Endodermal cell (in vitro differentiated cells): Measurements from ENCODE around the gene PKD1. TPM values are rescaled to one million over a fixed set of nuclear protein-coding genes. Genes with fewer than 3 reads are reported as not detected.
A peak's percentile ranks its signal among the peaks of the same experiment; 100 is the strongest.

ENCODE experiments used
- DNase-seq: peaks from one replicate; pipeline ENCODE4 v3.0.0-alpha.2; 2017
- H3K27ac ChIP-seq: 2 replicates; pipeline ENCODE4 v1.5.1; 2013; ENCODE audit warnings: mild to moderate bottlenecking, low read depth, low read length, moderate library complexity
- H3K27me3 ChIP-seq: 2 replicates; pipeline ENCODE4 v1.6.1; 2013; ENCODE audit warnings: mild to moderate bottlenecking, low read length, moderate library complexity; ENCODE audit not compliant: insufficient read depth, control insufficient read depth, poor library complexity, severe bottlenecking
- H3K36me3 ChIP-seq: 2 replicates; pipeline ENCODE4 v1.7.0; 2013; ENCODE audit warnings: mild to moderate bottlenecking, low read length, moderate library complexity; ENCODE audit not compliant: control insufficient read depth, insufficient read depth
- H3K4me1 ChIP-seq: one replicate; pipeline ENCODE4 v1.7.0; 2013; ENCODE audit warnings: low read length; ENCODE audit not compliant: control insufficient read depth, insufficient read depth
- H3K4me3 ChIP-seq: 2 replicates; pipeline ENCODE4 v1.5.1; 2013; ENCODE audit warnings: mild to moderate bottlenecking, low read length, moderate library complexity
- H3K9ac ChIP-seq: 2 replicates; pipeline ENCODE4 v1.6.1; 2013; ENCODE audit warnings: mild to moderate bottlenecking, low read length, moderate library complexity; ENCODE audit not compliant: poor library complexity, severe bottlenecking; ENCODE audit errors: extremely low read depth
- H3K9me3 ChIP-seq: 2 replicates; pipeline ENCODE4 v1.6.1; 2013; ENCODE audit warnings: mild to moderate bottlenecking, low read length, moderate library complexity; ENCODE audit not compliant: control insufficient read depth
- H3K27ac Mint-ChIP-seq: 2 replicates; pipeline ENCODE4 v1.8.0; 2020; ENCODE audit warnings: mixed read lengths
- H3K27me3 Mint-ChIP-seq: 2 replicates; pipeline ENCODE4 v1.8.0; 2021; ENCODE audit warnings: mild to moderate bottlenecking, mixed read lengths; ENCODE audit not compliant: insufficient read depth
- H3K36me3 Mint-ChIP-seq: 2 replicates; pipeline ENCODE4 v1.8.0; 2020; ENCODE audit warnings: low read depth, mixed read lengths
- H3K4me1 Mint-ChIP-seq: 2 replicates; pipeline ENCODE4 v1.8.0; 2020; ENCODE audit warnings: mixed read lengths
- H3K4me3 Mint-ChIP-seq: 2 replicates; pipeline ENCODE4 v1.8.0; 2020; ENCODE audit warnings: mild to moderate bottlenecking, moderate library complexity, mixed read lengths
- H3K9me3 Mint-ChIP-seq: 2 replicates; pipeline ENCODE4 v1.8.0; 2020; ENCODE audit warnings: mild to moderate bottlenecking, mixed read lengths
- CTCF ChIP-seq: fragments of 200-600 bp; sonication (generic); conservative IDR thresholded peaks from 2 replicates; pipeline ENCODE4 v1.5.0; 2021; ENCODE audit warnings: antibody characterized with exemption, mild to moderate bottlenecking
- WGBS, 2 experiments: methylation state at CpG; one replicate each; pipeline versions ENCODE4 v1.1.5 to v1.1.7; 2013; ENCODE audit warnings: missing lambda C conversion rate in 2 of 2, mixed read lengths in 1 of 2; ENCODE audit not compliant: insufficient coverage in 1 of 2, insufficient read length in 1 of 2; 5-methylcytosine and 5-hydroxymethylcytosine counted together
- total RNA-seq, 2 donors: library from RNA; stranded (reverse); fragmentation: NEBNext Ultra II Directional in 1 of 2; extraction: Animal tissue kit (Norgen Biotek cat#: 25700) in 1 of 2; gene quantifications; 2 replicates in 1 of 2; 3 replicates in 1 of 2; pipeline ENCODE4 v1.2.1, GENCODE V29; 2021

Gene PKD1
- total RNA-seq, 2 donors from 2014 or later = 104 to 110 TPM

DNA sequence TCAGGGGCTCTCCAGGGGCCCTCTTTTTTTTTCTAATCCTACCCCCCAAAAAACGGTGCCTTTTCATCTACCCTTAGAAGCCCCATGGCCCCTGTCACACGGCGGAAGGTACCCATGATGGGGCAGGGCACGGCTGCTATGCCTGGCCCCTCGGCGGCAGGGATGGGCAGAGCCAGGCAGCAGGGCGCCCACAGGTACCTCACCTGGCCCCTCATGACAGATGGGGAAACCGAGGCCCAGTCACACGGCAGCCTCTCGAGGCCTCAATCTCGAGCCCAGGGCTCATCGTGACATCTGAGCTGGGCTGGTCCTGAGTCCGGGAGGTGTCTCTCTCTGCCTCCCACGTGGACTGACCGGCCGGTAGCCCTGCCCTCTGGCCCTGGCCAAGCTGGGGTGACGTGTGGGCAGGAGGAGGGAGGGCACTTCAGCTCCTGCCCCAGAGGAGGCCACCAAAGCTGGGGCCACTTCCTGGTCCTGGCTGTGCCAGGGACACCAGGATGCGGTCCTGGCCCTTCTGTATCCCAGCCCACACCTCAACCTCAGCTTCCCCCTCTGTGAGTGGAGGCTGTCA lies 31.5 kb upstream of the PKD1 start:
- WGBS, 2 experiments = 93 to 99% methylated on average over 12 to 18 of the region's 18 CpGs
- Mint-ChIP-seq H3K27ac (no peak overlapping the region), H3K27me3 (no peaks in the 10 kb centered on the region), H3K4me1 (no peaks in the 10 kb centered on the region), H3K36me3 (peaks cover 24% of the 10 kb centered on the region), H3K4me3 (no peak overlapping the region), H3K9me3 (no peaks in the 10 kb centered on the region)
- Histone ChIP-seq H3K9ac (no peak overlapping the region), H3K27ac (no peak overlapping the region), H3K4me3 (no peak overlapping the region), H3K4me1 (no peaks in the 10 kb centered on the region), H3K27me3 (no peaks in the 10 kb centered on the region), H3K36me3 (peaks cover 14% of the 10 kb centered on the region), H3K9me3 (no peaks in the 10 kb centered on the region)
- no peak for DNase-seq
- no peak for TF ChIP-seq CTCF

- H3K4me1 ChIP-seq = no peaks in the 10 kb centered on the region
- H3K27me3 Mint-ChIP-seq = no peaks in the 10 kb centered on the region
- no peaks in the 10 kb centered on the region for H3K9me3 Mint-ChIP-seq
- H3K9me3 ChIP-seq = no peaks in the 10 kb centered on the region
- 95 to 98% methylated on average over 12 to 17 of the region's 17 CpGs for WGBS, 2 experiments
- peaks cover 10% of the 10 kb centered on the region for H3K36me3 ChIP-seq
- H3K9ac ChIP-seq = no peak overlapping the region
- TF ChIP-seq CTCF = no peak
- H3K4me3 Mint-ChIP-seq = no peak overlapping the region
- H3K27me3 ChIP-seq = no peaks in the 10 kb centered on the region
- no peak overlapping the region for H3K27ac ChIP-seq
- no peak overlapping the region for H3K4me3 ChIP-seq
- no peaks in the 10 kb centered on the region for H3K4me1 Mint-ChIP-seq
- DNase-seq = no peak
- H3K36me3 Mint-ChIP-seq = peaks cover 20% of the 10 kb centered on the region
- H3K27ac Mint-ChIP-seq = peak overlapping the region; percentile 58
Measured at GRCh38 chr16:2166263-2167067, 30.8 kb upstream of the PKD1 start.

DNA sequence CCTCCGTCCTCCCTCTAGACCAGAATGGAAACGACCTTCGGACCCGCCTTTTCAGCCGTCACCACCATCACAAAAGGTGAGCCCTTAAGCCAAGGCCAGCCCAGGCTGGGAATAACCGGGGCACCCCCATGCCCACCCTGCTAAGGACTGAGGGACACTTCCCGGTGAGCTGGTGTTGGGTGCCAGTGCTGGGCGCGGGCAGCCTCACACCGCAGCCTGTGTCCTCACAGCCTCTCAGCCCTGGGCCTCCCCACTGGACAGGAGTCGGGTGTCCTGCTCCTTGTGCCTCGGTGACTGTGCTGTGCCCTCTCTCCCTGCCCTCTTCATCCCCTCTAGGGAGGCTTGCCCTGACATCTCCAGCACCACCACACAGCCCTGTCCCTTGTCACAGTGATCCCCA lies 30.2 kb upstream of the PKD1 start:
- DNase-seq = no peak
- 93 to 98% methylated on average over 5 to 12 of the region's 12 CpGs for WGBS, 2 experiments
- H3K36me3 Mint-ChIP-seq = peaks cover 20% of the 10 kb centered on the region
- Histone ChIP-seq H3K36me3 (peaks cover 10% of the 10 kb centered on the region), H3K9ac (no peak overlapping the region), H3K4me3 (no peak overlapping the region), H3K27me3 (no peaks in the 10 kb centered on the region), H3K4me1 (no peaks in the 10 kb centered on the region), H3K9me3 (no peaks in the 10 kb centered on the region), H3K27ac (no peak overlapping the region)
- no peak overlapping the region for H3K4me3 Mint-ChIP-seq
- H3K27me3 Mint-ChIP-seq = no peaks in the 10 kb centered on the region
- H3K9me3 Mint-ChIP-seq = no peaks in the 10 kb centered on the region
- H3K4me1 Mint-ChIP-seq = no peaks in the 10 kb centered on the region
- no peak for TF ChIP-seq CTCF
- peak overlapping the region; percentile 58 for H3K27ac Mint-ChIP-seq
